Left colon (tissue), 2 donors: ENCODE results near the gene CLRN1. TPM values are rescaled to one million over a fixed set of nuclear protein-coding genes. Genes with fewer than 3 reads are reported as not detected.

Experiments
- ATAC-seq: fragments of 200-7000 bp; cut with Tn5 transposase; one replicate; pipeline ENCODE4 v1.9.1; 2020; ENCODE audit warnings: mild to moderate bottlenecking, moderate library complexity
- DNase-seq, 2 donors: peaks; one replicate each; pipeline ENCODE4 v3.0.0-alpha.2; 2020
- intact Hi-C, 2 donors: fragments of 100-400 bp; cut with DNase I in 1 of 2; cut with micrococcal nuclease in 1 of 2; formaldehyde crosslinking; loops; one replicate each; pipeline versions ENCODE4 v1.11.2 to v1.14.0; 2022; cut with DNase I, micrococcal nuclease
- total RNA-seq, 2 donors: library from RNA; stranded (reverse); fragmentation: NEBNext Ultra II Directional; extraction: Animal tissue kit (Norgen Biotek cat#: 25700); gene quantifications; one replicate each; pipeline ENCODE4 v1.2.1, GENCODE V29; 2021
- donor health status: DM: no; HTN: no; CAD: no.
- donor health status: DM: yes; HTN: yes; CAD: no.

The CLRN1 gene
- total RNA-seq, 2 donors from 2014 or later: not detected

- ATAC-seq (no peak), DNase-seq (no peak)
- intact Hi-C loops: no loop called here
These were observed 40.8 kb downstream of the CLRN1 start for GRCh38 chr3:150931745-150932144.

DNA sequence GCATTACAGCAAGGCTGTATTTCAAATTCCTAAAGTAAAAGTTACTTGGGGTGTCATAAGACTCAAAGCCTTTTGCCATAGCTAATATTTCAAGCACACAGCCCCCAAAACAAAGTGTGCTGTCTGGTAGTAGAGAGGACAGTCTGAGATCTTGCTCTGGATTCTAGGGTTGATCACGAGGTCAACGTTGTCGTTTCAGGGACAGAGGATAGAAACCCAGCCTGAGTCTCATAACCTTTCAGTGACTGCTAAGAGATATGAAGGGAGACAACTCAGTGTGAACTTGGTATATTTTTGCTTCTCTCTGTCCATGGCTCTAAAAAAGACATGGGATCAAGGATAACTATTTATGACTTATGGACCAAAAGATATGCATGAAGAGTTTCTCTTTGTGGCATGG lies 41.7 kb downstream of the CLRN1 start:
- ATAC-seq (no peak), DNase-seq (no peak)
- intact Hi-C loops: no loop called here

DNA sequence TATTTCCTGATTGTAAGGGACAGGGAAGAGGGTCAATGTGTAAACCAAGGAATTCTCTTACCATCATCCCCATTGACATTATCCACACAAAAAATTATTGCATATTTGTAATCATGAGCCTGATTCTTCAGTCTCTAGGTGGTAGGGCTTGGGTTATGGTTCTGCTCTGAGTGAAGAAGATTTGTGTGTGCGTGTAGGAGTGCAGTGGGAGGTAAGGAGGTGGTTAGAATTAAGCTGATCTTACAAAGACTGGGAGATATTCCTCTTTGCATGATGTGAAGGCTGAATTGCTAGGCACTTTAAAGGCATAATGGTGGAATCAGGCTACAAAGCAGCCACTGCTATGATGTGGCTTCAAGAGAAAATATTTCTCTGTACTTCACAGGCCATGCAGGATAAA lies 44.3 kb downstream of the CLRN1 start:
- no peak for ATAC-seq
- DNase-seq: no peak
- intact Hi-C loops: no loop called here

DNA sequence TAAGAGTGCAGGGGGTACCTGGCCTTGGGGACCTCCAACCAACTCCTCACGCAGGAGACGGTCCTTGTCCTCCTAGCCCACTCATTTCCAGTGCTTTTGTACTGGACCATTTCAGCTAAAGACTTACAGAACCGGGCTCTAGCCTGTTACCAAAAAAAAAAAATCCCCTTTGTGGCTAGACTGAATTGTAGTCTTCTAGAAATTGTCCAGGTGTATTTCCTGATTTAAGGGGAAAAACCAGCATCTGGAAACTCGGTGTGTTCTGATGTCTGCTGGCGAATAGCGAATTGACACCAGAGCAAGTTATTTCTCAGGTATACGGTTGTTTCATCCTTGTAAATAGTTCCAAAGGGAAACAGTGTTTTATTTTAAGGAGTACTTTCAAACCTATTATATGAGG lies 46.2 kb downstream of the CLRN1 start:
- intact Hi-C loops: no loop called here
- no peak for ATAC-seq

DNA sequence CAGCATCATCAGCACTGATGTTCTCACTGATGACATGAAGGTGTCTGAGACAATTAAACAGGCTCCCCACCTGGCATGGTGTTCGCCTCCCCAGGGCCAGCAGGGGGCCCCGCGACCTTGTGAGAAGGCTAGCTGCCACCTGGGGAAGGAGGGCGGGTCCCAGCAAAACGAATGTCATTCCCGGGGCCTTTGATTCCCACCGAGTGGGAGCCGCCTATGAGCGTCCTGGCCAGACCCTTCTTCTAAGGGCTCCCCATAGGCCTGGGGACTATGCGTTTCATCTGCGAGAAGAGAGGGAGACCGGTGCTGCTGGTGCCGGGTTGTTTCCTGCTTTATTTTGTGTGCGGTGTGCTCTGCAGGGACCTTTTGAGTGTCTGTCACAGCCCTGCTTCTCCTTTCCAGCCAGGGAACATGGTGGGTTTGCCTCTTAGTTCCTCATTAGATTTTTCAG lies 46.8 kb downstream of the CLRN1 start:
- DNase-seq (peak; percentile 34 to 64), ATAC-seq (peak; percentile 78)
- intact Hi-C loops: no loop called here

More for the DNA sequence above, 46.2 kb downstream of the CLRN1 start:
- DNase-seq: no peak

- intact Hi-C loops: no loop called here
- no peak for DNase-seq
- ATAC-seq: no peak
These were observed 49.9 kb downstream of the CLRN1 start for GRCh38 chr3:150922611-150923010.

DNA sequence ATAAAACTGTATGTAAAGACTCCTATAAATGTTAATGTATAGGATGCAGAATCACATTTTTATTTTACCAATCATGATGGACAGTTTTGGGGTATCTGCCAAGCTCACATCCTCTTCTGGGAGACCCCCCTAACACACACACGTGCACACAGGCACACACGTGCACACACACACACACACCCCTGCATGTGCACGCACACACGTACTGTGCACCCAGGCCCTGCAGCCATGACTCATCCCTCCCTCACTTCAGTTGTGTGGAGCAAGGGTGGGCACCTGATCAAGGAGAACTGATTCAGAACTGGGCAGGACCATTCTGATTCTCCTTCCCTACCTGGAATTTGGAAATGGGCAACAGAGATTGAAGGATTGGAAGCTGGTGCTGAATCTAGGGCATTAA lies 51.3 kb downstream of the CLRN1 start:
- no peak for ATAC-seq
- no peak for DNase-seq
- intact Hi-C loops: no loop called here

- no peak for ATAC-seq
- intact Hi-C loops: no loop called here
- no peak for DNase-seq
These were observed 52.3 kb downstream of the CLRN1 start for GRCh38 chr3:150920236-150920635.

GRCh38 chr3:150917951-150918350 lies 54.6 kb downstream of the CLRN1 start:
- intact Hi-C loops: no loop called here

GRCh38 chr3:150913133-150913922 lies 59.2 kb downstream of the CLRN1 start:
- ATAC-seq (no peak), DNase-seq (no peak)
- intact Hi-C loops: no loop called here

More at GRCh38 chr3:150917951-150918350, 54.6 kb downstream of the CLRN1 start:
- DNase-seq (no peak), ATAC-seq (no peak)

DNA sequence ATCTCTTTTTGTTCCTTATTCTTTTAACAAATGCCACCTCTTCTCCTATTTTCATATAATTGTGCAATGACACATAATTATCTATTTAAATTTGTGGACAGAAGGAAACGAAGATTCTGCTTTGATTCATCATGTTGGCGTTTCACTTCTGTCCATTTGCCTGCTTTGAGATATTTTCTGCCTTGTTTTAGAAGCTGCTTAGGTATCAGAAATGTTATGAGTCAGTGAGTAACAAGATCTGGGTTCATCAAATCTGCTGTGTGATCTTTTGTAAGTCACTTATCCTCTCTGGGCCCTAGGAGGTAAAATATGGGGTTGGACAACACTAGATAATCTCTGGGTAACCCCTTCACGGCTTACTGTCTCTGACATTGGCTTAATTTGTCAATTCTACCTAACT lies 60.0 kb downstream of the CLRN1 start:
- DNase-seq: no peak
- intact Hi-C loops: no loop called here
- no peak for ATAC-seq

DNA sequence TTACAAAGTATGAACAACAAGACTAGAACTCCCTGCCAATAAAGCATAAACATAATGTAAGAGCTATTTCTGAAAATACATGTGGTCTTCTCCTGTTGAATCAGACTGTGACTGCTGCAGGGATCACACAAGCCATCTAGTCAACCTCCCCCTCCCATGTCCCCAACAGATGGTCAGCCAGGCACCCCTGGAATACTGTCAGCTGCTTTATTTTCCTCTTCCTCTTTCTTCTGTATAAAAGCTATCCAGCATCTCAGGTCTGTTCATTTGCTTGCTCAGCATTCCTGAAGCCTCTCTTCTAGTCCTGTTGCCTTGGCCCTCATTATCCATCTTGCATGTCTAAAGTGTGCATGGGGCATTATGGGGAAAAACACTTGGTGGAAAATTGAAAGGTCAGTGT lies 60.8 kb downstream of the CLRN1 start:
- no peak for DNase-seq
- intact Hi-C loops: no loop called here
- no peak for ATAC-seq

GRCh38 chr3:150906461-150906860 lies 66.1 kb downstream of the CLRN1 start:
- intact Hi-C loops: no loop called here
- DNase-seq (no peak), ATAC-seq (no peak)

- ATAC-seq: no peak
- intact Hi-C loops: no loop called here
- no peak for DNase-seq
These were observed 66.8 kb downstream of the CLRN1 start for GRCh38 chr3:150905746-150906145.

GRCh38 chr3:150905339-150905738 lies 67.2 kb downstream of the CLRN1 start, which contains the start of gene MINDY4B:
Gene MINDY4B (minus strand): TSS chr3:150905439. CDS start chr3:150905439, 0 bp downstream.
- ATAC-seq: no peak
- intact Hi-C loops: no loop called here
- no peak for DNase-seq

DNA sequence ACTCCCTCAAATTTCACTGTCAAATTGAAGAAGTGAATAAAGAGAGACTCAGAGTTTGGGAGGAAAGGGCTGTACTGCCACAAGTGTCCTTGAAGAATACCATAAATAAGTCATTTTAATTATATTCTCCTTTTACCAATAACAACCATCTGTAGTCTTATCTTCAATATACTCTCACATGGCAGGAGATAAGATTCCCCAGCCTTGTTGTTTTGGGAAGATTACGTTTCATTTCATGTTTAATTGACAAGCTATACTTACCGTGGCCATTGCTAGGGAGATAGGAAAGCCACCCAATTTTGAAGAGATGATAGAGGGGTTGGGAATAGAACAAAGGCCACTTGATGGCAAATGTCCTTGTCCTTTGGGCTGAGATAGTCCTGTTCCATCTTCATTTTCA lies 69.5 kb downstream of the CLRN1 start:
- DNase-seq: no peak
- intact Hi-C loops: no loop called here
- no peak for ATAC-seq

DNA sequence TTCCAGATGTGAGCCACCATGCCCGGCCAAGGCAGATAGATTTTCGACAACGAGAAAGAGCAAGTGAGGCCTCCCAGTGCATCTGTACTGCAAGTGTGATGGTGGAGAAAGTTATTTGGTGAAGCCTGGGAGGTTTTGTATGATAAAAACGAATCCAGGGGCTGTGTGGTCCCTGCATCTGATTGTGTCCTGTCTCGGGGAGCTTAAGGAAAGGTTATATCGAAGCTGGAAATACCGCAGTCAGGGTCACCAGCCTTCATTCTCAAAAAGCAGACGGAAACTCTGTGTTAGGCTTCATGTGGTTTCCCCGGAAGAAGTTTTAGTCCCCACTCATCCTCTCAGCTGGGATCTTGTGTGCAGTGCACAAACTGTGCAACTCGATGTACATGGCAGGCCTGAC lies 70.7 kb downstream of the CLRN1 start:
- no peak for DNase-seq
- no peak for ATAC-seq
- intact Hi-C loops: no loop called here

- intact Hi-C loops: no loop called here
- DNase-seq: no peak
- ATAC-seq: no peak
These were observed 73.4 kb downstream of the CLRN1 start for GRCh38 chr3:150899141-150899540.

DNA sequence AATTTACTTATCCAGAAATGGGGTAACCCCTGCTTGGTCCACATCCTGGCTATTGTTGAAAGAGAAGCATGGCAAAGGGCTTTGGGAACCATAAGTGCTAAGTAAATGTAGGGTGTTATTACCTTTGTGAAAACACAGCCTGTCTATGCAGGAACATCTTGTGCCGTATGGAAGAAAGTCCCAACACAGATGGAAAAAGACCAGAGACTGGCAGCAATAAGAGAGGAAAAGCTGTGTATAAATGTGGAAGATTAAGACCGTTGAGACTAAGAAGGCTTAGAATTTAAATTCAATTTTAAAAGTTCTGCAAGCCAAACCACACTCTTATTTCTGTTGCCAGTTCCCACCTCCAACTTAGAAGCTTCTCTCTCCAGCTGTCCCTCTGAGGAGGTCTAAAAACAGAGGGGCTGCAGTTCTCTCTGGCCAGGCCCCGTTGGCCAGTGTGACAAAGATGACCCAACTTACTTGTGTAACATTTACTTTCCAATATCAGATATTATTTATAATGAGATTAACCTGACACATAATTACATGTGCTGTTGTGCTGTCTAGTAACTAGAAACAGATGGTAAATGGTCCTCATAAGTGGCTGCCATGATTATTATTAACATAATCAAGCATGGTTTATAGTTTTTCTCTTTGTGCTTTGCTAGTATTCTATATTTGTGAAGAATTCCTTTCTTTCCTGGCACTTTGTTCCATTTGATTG lies 74.3 kb downstream of the CLRN1 start:
- no peak for ATAC-seq
- intact Hi-C loops: no loop called here
- no peak for DNase-seq

- intact Hi-C loops: no loop called here
- ATAC-seq (no peak), DNase-seq (no peak)
These were observed 74.9 kb downstream of the CLRN1 start for GRCh38 chr3:150897592-150897991.
